ENCODE data around the gene FOSB. TPM values are rescaled to one million over a fixed set of nuclear protein-coding genes. Genes with fewer than 3 reads are reported as not detected.

The FOSB gene
- total RNA-seq, 1 donor from 2014 or later, result 0.26 TPM

GRCh38 chr19:45456500-45456815 is 11.3 kb upstream of the FOSB start:
- DNase-seq (ENCODE audit: low read depth, low spot score), result no peak
- TF ChIP-seq CTCF (conservative IDR thresholded peaks at IDR 0.05), result no peak
- Mint-ChIP-seq H3K27ac (ENCODE audit: unreplicated experiment) (no peak overlapping the region), H3K9me3 (no peaks in the 10 kb centered on the region), H3K27me3 (ENCODE audit: low read depth) (peaks cover 8% of the 10 kb centered on the region), H3K36me3 (ENCODE audit: low read depth) (no peaks in the 10 kb centered on the region), H3K4me1 (peaks cover 16% of the 10 kb centered on the region), H3K4me3 (no peak overlapping the region)

DNA sequence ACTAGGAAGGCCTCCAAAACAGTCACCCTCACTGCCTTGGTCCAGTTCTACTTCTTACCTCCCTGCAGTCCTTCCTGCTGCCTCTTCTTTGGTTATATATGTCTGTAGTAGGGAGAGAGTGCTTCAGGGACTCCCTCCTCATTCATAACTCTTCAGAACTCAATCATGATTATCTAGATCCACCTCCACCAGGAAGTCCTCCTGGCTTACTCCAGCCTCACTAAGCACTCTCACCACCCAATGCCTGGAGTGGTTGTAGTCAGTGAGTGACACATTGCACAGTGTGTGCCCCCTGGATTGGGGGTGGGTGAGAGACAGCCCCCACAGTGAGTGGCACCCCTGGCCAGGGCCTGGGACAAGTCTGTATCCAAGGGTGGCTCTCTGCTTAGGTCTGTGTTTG is 10.0 kb upstream of the FOSB start:
- Mint-ChIP-seq H3K4me1 (peaks cover 12% of the 10 kb centered on the region), H3K4me3 (no peak overlapping the region), H3K27ac (ENCODE audit: unreplicated experiment) (no peak overlapping the region), H3K9me3 (no peaks in the 10 kb centered on the region), H3K36me3 (ENCODE audit: low read depth) (no peaks in the 10 kb centered on the region), H3K27me3 (ENCODE audit: low read depth) (no peaks in the 10 kb centered on the region)
- TF ChIP-seq CTCF (conservative IDR thresholded peaks at IDR 0.05), result no peak
- no peak for DNase-seq (ENCODE audit: low read depth, low spot score)

- Mint-ChIP-seq H3K4me1 (peaks cover 4% of the 10 kb centered on the region), H3K27me3 (ENCODE audit: low read depth) (peaks cover 6% of the 10 kb centered on the region), H3K36me3 (ENCODE audit: low read depth) (no peaks in the 10 kb centered on the region), H3K9me3 (no peaks in the 10 kb centered on the region), H3K4me3 (no peak overlapping the region), H3K27ac (ENCODE audit: unreplicated experiment) (no peak overlapping the region)
- no peak for TF ChIP-seq CTCF (conservative IDR thresholded peaks at IDR 0.05)
- no peak for DNase-seq (ENCODE audit: low read depth, low spot score)
These were observed 6.9 kb upstream of the FOSB start for GRCh38 chr19:45460807-45461347.

GRCh38 chr19:45462174-45462573 is 5.6 kb upstream of the FOSB start:
- no peak for DNase-seq (ENCODE audit: low read depth, low spot score)
- no peaks in the 10 kb centered on the region for H3K9me3 Mint-ChIP-seq
- H3K4me3 Mint-ChIP-seq, result no peak overlapping the region
- peaks cover 9% of the 10 kb centered on the region for H3K27me3 Mint-ChIP-seq (ENCODE audit: low read depth)
- no peaks in the 10 kb centered on the region for H3K36me3 Mint-ChIP-seq (ENCODE audit: low read depth)
- no peak overlapping the region for H3K27ac Mint-ChIP-seq (ENCODE audit: unreplicated experiment)
- H3K4me1 Mint-ChIP-seq, result peaks cover 4% of the 10 kb centered on the region
- no peak for TF ChIP-seq CTCF (conservative IDR thresholded peaks at IDR 0.05)

DNA sequence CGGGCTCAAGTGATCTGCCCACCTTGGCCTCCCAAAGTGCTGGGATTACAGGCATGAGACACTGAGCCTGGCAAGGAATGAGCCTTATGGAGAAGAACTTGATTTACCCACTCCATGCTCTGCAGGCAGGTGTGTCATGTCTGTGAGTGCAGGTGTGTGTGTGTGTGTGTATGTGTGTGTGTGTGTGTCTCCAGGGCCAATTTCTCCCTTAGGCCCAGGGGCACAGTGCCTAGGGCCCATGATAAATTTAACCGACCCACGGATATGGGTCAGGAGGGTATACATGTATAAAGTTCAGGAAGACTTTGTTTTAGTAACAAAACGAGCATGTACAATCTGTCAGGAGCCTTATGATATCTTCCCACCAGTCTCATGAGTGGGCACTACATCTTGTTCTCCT is 4.6 kb upstream of the FOSB start:
- Mint-ChIP-seq H3K27ac (ENCODE audit: unreplicated experiment) (no peak overlapping the region), H3K9me3 (no peaks in the 10 kb centered on the region), H3K36me3 (ENCODE audit: low read depth) (no peaks in the 10 kb centered on the region), H3K27me3 (ENCODE audit: low read depth) (peaks cover 17% of the 10 kb centered on the region), H3K4me3 (no peak overlapping the region), H3K4me1 (peaks cover 11% of the 10 kb centered on the region)
- no peak for DNase-seq (ENCODE audit: low read depth, low spot score)
- no peak for TF ChIP-seq CTCF (conservative IDR thresholded peaks at IDR 0.05)

DNA sequence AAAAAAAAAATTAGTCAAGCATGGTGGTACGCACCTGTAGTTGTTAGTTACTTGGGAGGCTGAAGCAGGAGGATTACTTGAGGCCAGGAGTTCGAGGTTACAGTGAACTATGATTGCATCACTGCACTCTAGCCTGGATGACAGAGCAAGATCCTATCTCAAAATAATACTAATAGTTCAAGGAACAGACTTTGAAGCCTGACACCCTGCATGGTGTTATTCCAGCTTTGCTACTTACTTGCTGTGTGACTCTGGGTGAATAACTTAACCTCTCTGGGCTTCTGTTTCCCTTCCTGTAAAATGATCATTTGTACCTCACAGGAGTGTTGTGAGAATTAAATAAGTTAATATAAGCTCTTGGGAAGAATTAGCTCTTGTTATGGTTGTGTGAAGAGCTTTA is 3.5 kb upstream of the FOSB start:
- peaks cover 15% of the 10 kb centered on the region for H3K4me1 Mint-ChIP-seq
- DNase-seq (ENCODE audit: low read depth, low spot score), result no peak
- H3K9me3 Mint-ChIP-seq, result no peaks in the 10 kb centered on the region
- H3K4me3 Mint-ChIP-seq, result no peak overlapping the region
- no peaks in the 10 kb centered on the region for H3K36me3 Mint-ChIP-seq (ENCODE audit: low read depth)
- H3K27ac Mint-ChIP-seq (ENCODE audit: unreplicated experiment), result no peak overlapping the region
- H3K27me3 Mint-ChIP-seq (ENCODE audit: low read depth), result peaks cover 21% of the 10 kb centered on the region
- no peak for TF ChIP-seq CTCF (conservative IDR thresholded peaks at IDR 0.05)

Measured in neural crest cell (in vitro differentiated cells).